ENCODE results near the gene TRPM2.
"Not testable (repeated sequence)": the region's sequence is repeated elsewhere in the genome, so short reads cannot be mapped to it uniquely, and the experiment has no call there.

TRPM2 gene

GRCh38 chr21:44335266-44336059, 18.0 kb upstream of the TRPM2 start:
- no peak for DNase-seq

- no peak for DNase-seq
Observed at GRCh38 chr21:44337449-44337848, 16.0 kb upstream of the TRPM2 start.

GRCh38 chr21:44337941-44338895, 15.2 kb upstream of the TRPM2 start:
- DNase-seq: peak; percentile 39

GRCh38 chr21:44338971-44339910, 14.2 kb upstream of the TRPM2 start, which contains the start of gene CFAP410:
CFAP410 (minus strand) TSS chr21:44339390; CDS start chr21:44339194, 196 bp downstream.
- DNase-seq: peak; percentile 95

- not testable (repeated sequence) for DNase-seq
Observed at GRCh38 chr21:44341726-44342458, 11.5 kb upstream of the TRPM2 start.

- DNase-seq: not testable (repeated sequence)
Observed at GRCh38 chr21:44342981-44343380, 10.4 kb upstream of the TRPM2 start.

GRCh38 chr21:44344541-44345183, 8.8 kb upstream of the TRPM2 start:
- no peak for DNase-seq

GRCh38 chr21:44345495-44345894, 7.9 kb upstream of the TRPM2 start:
- DNase-seq: no peak

- DNase-seq: no peak
Observed at GRCh38 chr21:44347911-44348451, 5.4 kb upstream of the TRPM2 start.

- DNase-seq: no peak
Observed at GRCh38 chr21:44348861-44349260, 4.6 kb upstream of the TRPM2 start.

GRCh38 chr21:44349416-44349846, 4.0 kb upstream of the TRPM2 start:
- DNase-seq: no peak

- no peak for DNase-seq
Observed at GRCh38 chr21:44349847-44350772, 3.3 kb upstream of the TRPM2 start.

- DNase-seq: no peak
Observed at GRCh38 chr21:44350773-44351481, 2.5 kb upstream of the TRPM2 start.

GRCh38 chr21:44351535-44352252, 1.7 kb upstream of the TRPM2 start:
- DNase-seq: no peak

- DNase-seq: no peak
Observed at GRCh38 chr21:44352253-44352860, 1.1 kb upstream of the TRPM2 start.

GRCh38 chr21:44354001-44354405, 582 bp downstream of the TRPM2 start:
- DNase-seq: no peak
